GM10248 (cell line): ENCODE results near the gene SLC4A4.

Experiments used
- CTCF ChIA-PET: fragments of 300-600 bp; sonication (Branson Sonifier 250); formaldehyde crosslinking; extraction: SDS; loops from one replicate; lab custom pipeline; 2021; ENCODE audit warnings: antibody characterized with exemption; lab: Yijun Ruan, JAX
- POLR2A ChIA-PET: fragments of 350-650 bp; sonication (Branson Sonifier 250); formaldehyde crosslinking; extraction: SDS; loops from one replicate; lab custom pipeline; 2020; ENCODE audit warnings: antibody characterized with exemption; lab: Yijun Ruan, JAX
- DNase-seq: peaks from one replicate; pipeline ENCODE4 v3.0.0; 2012; ENCODE audit errors: extremely low spot score
- CTCF ChIP-seq: IDR thresholded peaks from 2 replicates; pipeline ENCODE4 v1.5.1; 2012; ENCODE audit warnings: mild to moderate bottlenecking, low read depth; ENCODE audit errors: extremely low read depth, missing control alignments, control extremely low read depth

Gene SLC4A4

GRCh38 chr4:71614621-71615020, 275.8 kb downstream of the SLC4A4 start:
- CTCF ChIA-PET = interaction anchor here (1.1 to 1.7 kb wide), 3 partner anchors 8 to 12 kb away, joined by 3 to 4 read pairs (median 3); no protein-coding TSS in a partner anchor
- POLR2A ChIA-PET = no interaction called here
- TF ChIP-seq CTCF = no peak
- no peak for DNase-seq

- POLR2A ChIA-PET = no interaction called here
- no peak for TF ChIP-seq CTCF
- no peak for DNase-seq
- CTCF ChIA-PET = no interaction called here
Measured at GRCh38 chr4:71616168-71616811, 277.5 kb downstream of the SLC4A4 start.
